GM19463 (cell line): ENCODE measurements around the gene RAB22A.
A peak's percentile ranks its signal among the peaks of the same experiment; 100 is the strongest.

Source experiments
- ATAC-seq: cut with Tn5 transposase; IDR thresholded peaks from one replicate; pipeline ENCODE4 v1.9.1; 2021; ENCODE audit warnings: mild to moderate bottlenecking, moderate library complexity; ENCODE audit not compliant: unreplicated experiment

Gene RAB22A, protein sequence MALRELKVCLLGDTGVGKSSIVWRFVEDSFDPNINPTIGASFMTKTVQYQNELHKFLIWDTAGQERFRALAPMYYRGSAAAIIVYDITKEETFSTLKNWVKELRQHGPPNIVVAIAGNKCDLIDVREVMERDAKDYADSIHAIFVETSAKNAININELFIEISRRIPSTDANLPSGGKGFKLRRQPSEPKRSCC

DNA sequence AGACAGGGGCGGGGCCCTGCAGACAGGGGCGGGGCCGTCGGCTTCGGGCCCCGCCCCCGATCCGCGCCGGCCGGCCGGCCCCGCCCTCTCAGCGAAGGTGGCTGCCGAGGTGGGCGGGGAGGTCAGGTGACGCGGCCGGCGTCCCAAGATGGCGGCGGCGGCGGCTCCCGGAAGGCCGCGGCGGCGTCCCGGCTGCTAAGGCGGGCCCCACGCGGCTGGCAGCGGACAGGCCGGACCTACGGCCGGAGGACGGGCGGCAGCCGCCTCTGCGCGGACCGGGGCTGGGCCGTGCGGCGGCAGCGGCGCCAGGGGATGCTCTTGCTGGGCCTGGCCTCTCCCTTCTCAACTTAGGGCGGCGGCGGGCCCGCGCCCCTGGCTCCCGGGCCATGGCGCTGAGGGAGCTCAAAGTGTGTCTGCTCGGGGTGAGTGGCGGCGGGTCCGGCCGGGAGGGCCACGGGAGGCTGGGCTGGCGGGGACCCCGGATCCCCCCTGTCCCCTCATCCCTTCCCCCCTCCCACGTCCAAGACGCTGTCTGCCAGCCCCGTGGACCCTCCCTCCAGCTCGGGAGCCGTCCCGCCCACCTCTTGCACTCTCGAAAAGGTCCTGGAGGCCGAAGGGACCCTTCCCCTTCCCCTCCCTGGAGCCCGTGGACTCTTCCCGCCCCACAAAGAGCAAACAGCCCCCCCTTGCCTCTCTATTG is at the start of gene RAB22A:
Gene RAB22A (plus strand): TSS at position 125 of the 700 bp plus-strand sequence. CDS start 262 bp downstream, at position 387.
- peak; percentile 63 for ATAC-seq

DNA sequence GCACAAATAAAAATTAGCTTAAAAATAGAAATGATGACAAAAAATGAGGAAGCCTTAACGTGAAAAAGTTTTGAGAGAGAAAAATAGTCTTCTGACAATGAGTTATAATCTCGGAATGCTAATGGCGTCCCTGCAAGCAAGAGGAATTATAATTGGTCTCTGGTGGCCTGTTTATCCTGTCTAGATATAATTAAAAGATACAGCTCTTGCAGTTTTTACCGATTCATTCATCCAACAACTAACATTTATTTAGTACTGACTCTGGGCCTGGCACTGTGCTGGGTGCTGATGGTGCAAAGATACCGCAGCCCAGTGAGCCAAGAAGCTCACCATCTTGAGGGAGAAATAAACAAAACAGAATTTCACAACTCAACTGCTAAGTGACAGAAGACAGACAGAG is 49.5 kb upstream of the RAB22A start:
- no peak for ATAC-seq

DNA sequence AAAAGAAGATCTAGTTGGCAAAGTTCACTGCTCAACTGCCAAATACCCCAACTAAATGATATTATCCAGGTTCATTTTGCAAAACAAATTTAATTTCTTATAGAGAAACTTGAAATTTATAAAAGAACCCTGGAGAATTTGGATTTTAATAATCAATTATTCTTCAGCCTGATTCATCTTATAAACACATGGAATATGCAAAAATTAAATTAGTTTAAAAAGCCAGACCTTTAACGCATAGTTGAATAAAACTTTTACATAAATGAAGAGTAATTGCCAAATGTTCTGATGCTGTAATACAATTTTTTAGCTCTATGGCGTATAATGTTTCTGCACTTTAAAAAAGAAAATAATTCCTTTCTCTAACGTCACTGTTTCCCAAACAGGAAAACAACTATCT is 47.9 kb upstream of the RAB22A start:
- ATAC-seq: no peak

DNA sequence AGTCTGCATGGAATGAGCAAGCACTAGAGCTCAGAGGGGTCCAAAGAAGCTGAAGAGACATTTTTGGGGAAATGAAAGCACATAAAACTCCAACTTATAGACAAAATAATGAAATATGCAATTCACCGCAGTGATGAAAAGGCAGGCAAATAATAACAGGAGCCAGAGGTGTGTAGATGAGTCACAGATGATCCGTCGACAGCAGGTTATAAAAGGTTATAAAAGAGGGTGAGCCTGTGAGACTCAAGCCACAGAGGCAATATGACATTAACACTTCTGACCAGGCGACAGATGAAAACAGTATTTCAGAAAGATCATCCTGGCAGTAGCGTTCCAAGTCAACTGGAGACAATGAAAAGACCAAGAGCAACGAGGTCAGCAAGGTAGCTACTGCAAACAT is 45.2 kb upstream of the RAB22A start:
- ATAC-seq: no peak

DNA sequence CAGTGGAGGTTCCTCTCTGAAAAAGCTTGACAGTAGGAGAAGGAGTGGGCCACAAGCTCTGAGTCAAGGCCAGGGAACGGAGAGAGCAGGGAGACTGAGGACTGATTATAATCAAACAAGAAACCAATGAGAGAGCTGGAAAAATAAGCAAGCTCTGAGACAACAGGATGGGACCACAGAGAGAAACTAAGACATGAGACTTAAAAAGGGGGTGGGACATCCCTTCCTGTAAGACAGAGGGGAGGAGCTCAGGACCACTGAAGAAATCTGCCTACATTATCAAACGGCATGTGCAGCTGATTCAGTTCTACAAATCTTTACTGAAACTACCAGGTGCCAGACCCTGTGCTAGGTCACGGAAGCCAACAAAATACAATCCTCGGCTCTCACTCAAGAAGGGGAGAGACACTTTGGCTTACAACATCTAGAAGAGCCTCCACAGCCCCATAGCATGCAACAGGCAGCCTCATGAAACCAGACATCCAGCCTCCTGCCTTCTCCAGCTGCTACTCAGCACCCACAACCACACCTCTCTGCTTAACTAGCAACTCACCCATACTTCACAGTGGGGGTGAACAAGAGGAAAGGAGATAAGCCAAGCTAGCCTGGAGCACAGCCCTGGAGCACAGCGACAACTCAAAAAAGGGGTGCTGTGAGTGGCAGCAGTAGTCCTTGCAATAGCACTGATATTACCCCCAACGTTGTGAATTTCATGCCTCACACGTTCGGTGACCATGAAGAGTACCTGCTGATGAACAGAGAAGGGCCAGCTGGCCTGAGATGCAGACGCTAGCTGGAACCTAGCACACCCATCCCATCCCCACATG is 41.9 kb upstream of the RAB22A start:
- ATAC-seq: no peak

DNA sequence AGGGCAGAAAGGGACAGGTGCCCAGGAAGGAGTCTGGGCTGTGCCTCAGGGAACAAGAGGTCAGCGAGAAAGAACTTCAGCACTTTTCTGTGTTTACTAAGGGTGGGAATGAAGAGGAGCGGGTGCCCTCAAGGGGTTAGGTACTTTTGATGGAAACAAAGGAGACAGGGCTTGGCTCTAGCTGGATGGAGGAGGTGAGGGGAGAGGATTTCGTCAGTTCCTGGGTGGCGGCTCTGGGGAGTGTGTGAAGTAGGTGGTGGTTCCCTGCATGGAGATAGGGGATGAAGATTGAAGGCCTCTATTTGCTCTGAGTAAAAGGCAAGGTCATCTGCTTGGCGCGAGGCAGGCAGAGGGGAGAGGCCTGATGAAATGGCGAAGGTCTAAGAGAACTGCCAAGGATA is 41.1 kb upstream of the RAB22A start:
- no peak for ATAC-seq

DNA sequence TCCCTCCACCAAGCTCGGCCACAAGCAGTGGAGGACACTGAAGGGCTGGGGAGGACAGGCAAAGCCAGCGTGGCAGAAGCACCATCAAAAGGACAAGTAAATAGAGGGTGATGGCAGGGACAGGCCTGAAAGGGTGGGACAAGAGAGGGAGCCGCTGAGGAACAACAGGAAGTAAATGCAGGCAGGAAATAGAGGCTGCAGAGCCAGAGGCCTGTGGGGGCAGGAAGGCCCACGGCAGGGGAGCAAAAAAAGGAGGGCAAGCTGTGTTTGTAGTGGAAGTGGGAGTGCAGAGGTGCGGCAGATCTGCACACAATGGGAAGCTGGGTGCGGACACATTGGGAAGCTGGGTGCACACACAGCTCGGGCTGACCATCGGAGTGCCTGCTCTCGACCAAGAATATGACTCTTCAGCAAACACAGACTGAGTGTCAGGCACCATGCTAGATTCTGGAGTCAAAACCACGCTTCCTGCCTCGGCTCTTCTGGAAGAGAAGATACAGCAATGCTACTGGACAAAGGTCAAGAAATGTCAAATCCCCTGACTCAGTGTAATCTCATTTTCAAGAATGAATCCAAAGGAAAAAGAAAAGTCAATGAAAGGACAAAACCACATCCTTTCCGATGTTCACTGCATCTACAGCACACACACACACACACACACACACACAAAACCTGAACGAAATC is 40.4 kb upstream of the RAB22A start:
- ATAC-seq: no peak

DNA sequence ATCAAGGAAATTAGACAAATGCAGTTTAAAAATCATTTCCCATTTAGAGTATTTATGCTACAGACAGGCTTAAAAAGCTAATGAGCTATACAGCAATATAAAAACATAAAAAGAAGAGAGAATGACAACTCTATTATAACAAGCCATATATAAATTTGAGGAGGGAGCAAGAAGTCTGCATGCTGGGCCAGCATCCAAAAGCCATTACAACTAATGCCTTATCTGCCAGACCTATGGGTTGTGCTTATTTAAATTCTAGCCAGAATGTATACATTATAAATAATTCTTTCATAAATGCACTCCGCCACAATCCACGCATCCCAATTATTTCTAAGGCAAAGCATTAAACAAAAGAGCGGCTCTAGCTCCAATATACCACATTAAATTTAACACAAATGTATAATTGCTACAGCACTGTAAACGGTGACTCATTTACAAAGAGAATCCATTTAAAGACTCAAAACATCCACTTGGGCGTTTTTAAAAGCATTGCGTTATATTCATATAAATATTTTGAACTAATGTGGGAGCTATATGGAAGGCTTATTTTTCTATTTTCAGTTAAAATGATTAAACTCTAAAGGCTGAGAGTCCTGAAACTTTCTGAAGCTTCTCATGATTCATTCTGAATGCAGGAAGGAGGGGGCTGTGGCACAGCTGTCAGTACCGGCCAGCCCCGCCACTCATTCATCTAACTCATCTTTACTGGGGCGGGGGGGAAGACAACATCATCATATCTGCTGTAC is 37.7 kb upstream of the RAB22A start:
- no peak for ATAC-seq

DNA sequence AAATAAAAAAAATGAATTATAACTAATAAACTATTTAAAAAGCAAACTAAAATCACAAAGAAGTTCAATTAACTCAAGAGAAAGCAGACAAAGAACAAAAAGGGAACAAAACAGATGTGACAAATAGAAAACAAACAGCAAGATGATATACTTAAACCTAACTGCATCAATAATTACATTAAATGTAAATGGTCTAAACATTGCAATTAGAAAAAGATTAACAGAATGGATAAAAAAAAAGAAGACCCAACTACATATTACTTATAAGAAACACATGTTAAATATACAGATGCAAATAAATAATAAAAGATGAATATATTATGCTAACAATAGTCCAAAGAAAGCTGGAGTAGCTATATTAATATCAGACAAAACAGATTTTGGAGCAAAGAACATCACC is 35.1 kb upstream of the RAB22A start:
- ATAC-seq: no peak

DNA sequence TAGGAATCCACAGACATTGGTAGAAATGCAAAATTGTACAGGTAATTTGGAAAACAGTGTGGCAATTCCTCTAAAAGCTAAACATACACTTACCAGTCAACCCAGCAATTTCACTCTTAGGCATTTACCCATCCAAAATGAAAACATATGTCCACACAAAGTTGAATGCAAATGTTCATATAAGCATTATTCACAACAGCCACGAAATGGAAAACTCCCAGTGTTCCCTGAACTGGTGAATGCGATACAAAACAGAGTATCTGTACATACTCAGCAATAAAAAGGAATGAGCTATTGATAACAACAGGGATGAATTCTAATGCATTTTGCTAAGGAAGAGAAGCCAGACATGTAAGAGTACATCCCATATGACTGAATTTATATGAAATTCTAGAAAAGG is 32.4 kb upstream of the RAB22A start:
- ATAC-seq: no peak

DNA sequence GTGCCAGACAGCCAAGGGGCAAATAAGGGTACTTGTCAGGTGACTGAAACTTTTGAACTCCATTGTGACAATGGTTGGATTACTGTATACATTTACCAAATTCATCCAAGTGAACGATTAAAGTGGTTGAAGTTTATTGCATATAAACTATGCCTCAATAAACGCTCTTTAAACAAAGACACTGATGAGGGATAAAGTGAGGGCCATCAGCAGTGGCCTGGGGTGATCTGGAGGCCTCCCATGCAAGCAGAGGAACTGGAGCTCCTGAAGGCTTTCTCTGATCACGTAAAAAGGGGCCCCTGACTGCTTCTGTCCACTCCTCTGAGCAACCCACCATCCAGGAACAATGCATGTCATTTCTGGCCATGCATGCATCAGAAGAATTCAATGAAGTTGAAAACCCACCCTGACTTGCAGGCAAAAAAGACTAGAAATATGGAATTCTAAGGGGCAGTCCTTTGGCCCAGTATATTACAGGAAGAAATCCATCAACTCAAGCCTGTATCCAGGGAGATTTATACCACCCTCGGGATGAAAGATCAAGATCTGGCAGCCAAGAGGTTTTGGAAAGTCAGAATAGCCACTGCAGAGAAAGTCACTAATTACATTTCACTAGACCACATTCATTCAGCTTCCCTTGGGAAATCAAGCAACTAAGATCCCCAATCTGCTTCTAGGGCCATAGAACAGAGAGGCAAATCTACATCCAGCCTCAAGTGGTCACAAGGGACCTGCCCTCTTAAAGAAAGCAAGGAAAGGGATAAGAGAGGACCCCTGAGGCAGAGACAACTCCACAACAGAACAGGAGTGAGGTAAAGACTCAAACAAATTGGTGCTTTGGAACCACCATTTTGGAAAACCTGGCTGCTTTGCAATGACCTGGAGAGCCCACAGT is 31.7 kb upstream of the RAB22A start:
- no peak for ATAC-seq

DNA sequence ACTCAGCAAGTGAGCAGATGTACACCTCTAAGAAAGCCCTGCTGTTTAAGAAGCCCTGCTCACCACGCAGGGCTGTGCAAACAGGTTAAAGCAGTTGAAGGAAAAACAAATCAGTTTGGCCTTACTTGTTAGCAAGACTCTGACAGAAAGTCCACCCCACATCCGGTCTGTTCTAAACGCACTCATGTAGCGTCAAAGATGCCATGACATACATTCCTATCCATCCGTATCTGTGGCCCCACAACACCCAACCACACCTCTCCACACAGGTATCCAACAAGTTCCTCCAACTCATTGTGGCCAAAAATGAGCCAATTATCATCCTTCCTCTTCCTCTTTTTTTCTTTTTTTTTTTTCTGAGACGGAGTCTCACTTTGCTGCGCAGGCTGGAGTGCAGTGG is 22.8 kb upstream of the RAB22A start:
- no peak for ATAC-seq

DNA sequence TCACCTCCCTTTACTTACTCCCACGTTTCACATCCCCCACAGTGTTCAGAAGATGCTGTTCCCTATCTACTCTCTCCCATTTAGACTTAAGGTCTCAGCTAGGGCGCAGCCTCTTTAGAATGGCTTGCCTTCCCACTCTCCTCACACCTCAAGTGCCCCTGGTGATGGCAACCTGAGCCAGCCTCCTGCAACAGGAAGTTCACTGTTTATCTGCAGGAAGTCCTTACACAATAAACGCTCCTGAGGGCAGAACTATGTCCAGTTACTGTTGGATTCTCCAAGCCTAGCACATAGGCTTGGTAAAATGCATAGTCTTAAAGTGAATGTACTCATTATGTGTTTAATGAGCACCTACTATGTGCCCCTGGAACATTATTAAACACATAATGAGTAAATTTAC is 21.9 kb upstream of the RAB22A start:
- ATAC-seq: no peak

DNA sequence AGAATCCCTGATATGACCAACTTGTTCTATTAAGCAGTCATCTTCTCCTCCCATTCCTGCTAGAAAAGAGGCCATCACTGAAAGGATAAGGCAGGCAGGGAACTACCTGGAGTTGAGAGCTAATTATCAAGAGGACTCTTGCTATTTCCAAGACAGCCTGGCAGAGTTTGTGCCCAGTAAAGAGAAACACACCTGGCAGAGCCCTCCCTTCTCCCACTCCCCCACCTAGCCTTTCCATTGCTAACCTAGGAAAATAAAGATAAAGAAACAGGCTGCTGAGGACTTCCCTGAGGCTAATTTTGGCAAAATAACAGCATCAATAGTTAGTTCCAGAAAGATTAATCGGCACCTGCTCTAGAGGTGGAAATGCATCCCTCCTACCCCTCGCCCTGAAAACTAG is 20.4 kb upstream of the RAB22A start:
- no peak for ATAC-seq

DNA sequence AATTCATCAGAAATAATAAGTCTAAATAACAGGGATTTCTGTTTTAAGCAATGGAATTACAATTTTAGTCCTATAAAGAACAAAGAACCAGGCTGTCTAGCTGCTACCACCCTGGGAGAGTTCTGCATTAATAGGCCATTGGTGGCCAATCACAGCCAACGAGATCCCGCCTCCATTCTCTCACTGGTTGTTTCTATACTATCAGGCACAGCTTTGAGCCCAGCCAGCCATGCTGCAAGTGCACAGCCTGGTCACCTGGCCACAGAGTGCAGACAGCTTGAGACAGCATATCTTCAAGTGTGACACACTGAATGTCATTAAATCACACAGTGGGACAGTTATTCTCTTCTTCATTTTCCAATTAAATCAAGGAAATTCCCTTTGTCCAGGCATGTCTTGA is 16.1 kb upstream of the RAB22A start:
- ATAC-seq: no peak

DNA sequence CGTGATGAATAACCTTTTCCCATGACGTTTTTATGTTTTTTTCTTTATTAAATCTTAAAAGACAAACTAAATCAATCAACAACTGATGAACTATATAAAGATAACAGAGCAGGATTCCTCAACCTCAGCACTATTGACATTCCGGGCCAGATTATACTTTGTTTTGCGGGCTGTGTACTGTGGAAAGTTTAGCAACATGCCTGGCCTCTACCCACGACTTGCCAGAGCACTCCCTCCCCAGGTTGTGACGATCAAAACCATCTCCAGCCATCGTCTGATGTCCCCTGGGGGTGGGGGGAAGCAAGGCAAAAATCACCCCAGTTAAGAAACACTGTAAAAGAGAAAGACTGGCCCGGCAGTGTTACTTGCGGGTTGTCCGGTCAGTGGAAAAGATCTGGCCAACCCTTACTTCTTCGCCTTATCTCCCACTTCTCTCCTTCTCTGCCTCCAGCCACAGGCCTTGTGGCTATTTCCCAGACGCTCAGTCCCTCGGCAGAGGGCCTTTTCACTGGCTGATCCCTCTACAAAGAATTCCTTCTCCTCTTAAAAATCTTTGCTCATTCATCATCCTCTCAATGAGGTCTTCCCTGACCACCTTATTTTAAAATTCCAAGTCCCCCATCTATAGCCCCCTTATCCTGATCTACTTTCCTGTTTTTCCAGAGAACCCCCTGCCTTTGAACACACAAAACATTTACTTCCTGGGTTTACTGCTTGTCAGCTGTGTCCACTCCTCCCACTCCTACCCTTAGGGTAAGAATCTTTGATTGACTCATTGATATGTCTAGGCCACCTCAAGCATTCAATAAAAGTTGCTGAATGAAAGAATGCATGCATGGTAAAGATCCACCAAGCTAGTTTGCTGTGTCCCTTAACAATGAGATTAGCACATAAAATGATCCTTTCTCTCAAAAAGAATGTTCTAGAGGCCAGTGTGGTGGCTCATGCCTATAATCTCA is 14.7 kb upstream of the RAB22A start:
- ATAC-seq: no peak

DNA sequence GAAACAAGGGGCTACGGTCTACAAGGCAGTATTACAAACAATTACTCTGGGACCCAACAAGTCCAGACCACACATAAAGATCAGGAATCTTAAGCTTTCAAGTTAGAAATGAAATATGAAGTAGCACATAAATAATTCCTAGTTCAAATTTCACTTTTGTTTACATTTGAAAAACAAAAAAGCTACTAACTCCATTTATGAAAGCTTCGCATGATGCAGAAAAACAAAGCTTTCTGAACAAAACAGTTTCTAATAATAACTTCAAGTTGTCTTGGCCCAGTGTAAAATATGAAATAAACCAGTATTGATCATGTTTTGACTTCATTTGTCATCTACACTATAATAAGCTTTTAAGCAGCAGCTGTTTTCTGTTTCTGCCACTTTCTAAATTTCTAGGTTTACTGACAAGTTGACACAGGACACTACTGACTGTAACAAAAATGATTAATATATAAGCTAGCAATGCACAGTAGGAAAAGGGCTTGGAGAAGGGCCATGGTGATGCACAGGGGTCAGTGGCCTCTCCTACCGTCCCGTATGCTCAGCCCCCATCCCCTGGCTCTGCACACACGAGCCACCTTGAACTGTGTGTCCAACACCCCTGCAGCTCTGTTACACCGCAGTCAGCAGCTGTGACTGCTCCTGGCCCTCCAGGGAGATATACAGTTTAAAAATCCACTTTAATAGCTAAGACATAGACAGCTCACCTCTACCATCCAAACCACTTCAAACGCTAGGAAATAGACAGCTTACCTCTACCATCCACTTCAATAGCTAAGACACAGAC is 13.3 kb upstream of the RAB22A start:
- no peak for ATAC-seq

DNA sequence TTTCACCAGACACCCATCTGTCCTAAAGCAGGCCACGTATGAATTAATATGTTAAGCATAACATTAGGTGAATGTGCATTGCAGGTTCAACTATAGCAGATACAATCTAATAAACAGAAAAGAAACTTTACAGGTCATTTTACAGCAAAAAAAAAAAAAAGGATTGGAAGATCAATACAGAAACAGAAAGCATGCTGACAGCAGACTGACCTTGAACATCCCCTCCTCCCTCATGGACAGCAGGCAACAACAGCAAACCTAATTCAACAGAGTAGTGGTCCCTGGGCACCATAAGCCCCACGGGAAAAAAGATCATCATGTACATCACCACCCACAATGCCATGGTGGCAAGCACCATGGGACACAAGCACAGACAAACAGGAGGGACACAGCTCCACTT is 12.1 kb upstream of the RAB22A start:
- no peak for ATAC-seq
